ENCODE results near the gene ADRA1B. TPM values are rescaled to one million over a fixed set of nuclear protein-coding genes. Genes with fewer than 3 reads are reported as not detected.

ADRA1B gene
- total RNA-seq, 1 donor from 2014 or later = 0.74 TPM

GRCh38 chr5:159971931-159972461 is 55.7 kb downstream of the ADRA1B start:
- intact Hi-C loops (cut with DNase I) = no loop called here
- H3K36me3 ChIP-seq = no peaks in the 10 kb centered on the region
- DNase-seq (ENCODE audit: extremely low spot score in 2 of 2) = no peak
- H3K4me1 ChIP-seq = peaks cover 7% of the 10 kb centered on the region
- no peaks in the 10 kb centered on the region for H3K9me3 ChIP-seq
- H3K4me3 ChIP-seq = peak overlapping the region; percentile 15 to 37
- H3K27ac ChIP-seq = no peak overlapping the region
- H3K27me3 ChIP-seq = peaks cover 12% of the 10 kb centered on the region
- no peak for TF ChIP-seq CTCF (IDR thresholded peaks at IDR 0.05)
- no peak for TF ChIP-seq POLR2AphosphoS5 (IDR thresholded peaks at IDR 0.05; ENCODE audit: insufficient read depth in 1 of 2, low read depth in 1 of 2)
- TF ChIP-seq POLR2A (IDR thresholded peaks at IDR 0.05) = no peak

GRCh38 chr5:159972538-159973362 is 56.5 kb downstream of the ADRA1B start:
- TF ChIP-seq POLR2AphosphoS5 (IDR thresholded peaks at IDR 0.05; ENCODE audit: insufficient read depth in 1 of 2, low read depth in 1 of 2) (no peak), POLR2A (IDR thresholded peaks at IDR 0.05) (no peak), CTCF (IDR thresholded peaks at IDR 0.05) (no peak)
- peaks cover 12% of the 10 kb centered on the region for H3K27me3 ChIP-seq
- DNase-seq (ENCODE audit: extremely low spot score in 2 of 2) = peak in 1 of 2 donors; percentile 79
- intact Hi-C loops (cut with DNase I) = no loop called here
- H3K4me1 ChIP-seq = peaks cover 7% of the 10 kb centered on the region
- no peaks in the 10 kb centered on the region for H3K9me3 ChIP-seq
- no peak overlapping the region for H3K27ac ChIP-seq
- peak overlapping the region; percentile 15 to 37 for H3K4me3 ChIP-seq
- no peaks in the 10 kb centered on the region for H3K36me3 ChIP-seq

- intact Hi-C loops (cut with DNase I) = no loop called here
- Histone ChIP-seq H3K9me3 (no peaks in the 10 kb centered on the region), H3K36me3 (no peaks in the 10 kb centered on the region), H3K4me1 (peaks cover 7% of the 10 kb centered on the region), H3K4me3 (no peak overlapping the region), H3K27ac (no peak overlapping the region), H3K27me3 (peaks cover 12% of the 10 kb centered on the region)
- no peak for DNase-seq (ENCODE audit: extremely low spot score in 2 of 2)
- TF ChIP-seq CTCF (IDR thresholded peaks at IDR 0.05) = no peak
- no peak for TF ChIP-seq POLR2A (IDR thresholded peaks at IDR 0.05)
- TF ChIP-seq POLR2AphosphoS5 (IDR thresholded peaks at IDR 0.05; ENCODE audit: insufficient read depth in 1 of 2, low read depth in 1 of 2) = no peak
These were observed 59.3 kb downstream of the ADRA1B start for GRCh38 chr5:159975462-159976019.

- Histone ChIP-seq H3K27ac (no peak overlapping the region), H3K36me3 (no peaks in the 10 kb centered on the region), H3K27me3 (peaks cover 7% of the 10 kb centered on the region), H3K4me1 (peaks cover 7% of the 10 kb centered on the region), H3K9me3 (no peaks in the 10 kb centered on the region), H3K4me3 (no peak overlapping the region)
- no peak for DNase-seq (ENCODE audit: extremely low spot score in 2 of 2)
- TF ChIP-seq CTCF (IDR thresholded peaks at IDR 0.05) (no peak), POLR2A (IDR thresholded peaks at IDR 0.05) (no peak), POLR2AphosphoS5 (IDR thresholded peaks at IDR 0.05; ENCODE audit: insufficient read depth in 1 of 2, low read depth in 1 of 2) (no peak)
- intact Hi-C loops (cut with DNase I) = no loop called here
These were observed 60.6 kb downstream of the ADRA1B start for GRCh38 chr5:159976921-159977320.

- Histone ChIP-seq H3K27ac (no peak overlapping the region), H3K36me3 (no peaks in the 10 kb centered on the region), H3K4me3 (no peak overlapping the region), H3K27me3 (no peaks in the 10 kb centered on the region), H3K9me3 (no peaks in the 10 kb centered on the region), H3K4me1 (no peaks in the 10 kb centered on the region)
- TF ChIP-seq POLR2A (IDR thresholded peaks at IDR 0.05) = no peak
- no peak for TF ChIP-seq POLR2AphosphoS5 (IDR thresholded peaks at IDR 0.05; ENCODE audit: insufficient read depth in 1 of 2, low read depth in 1 of 2)
- TF ChIP-seq CTCF (IDR thresholded peaks at IDR 0.05) = no peak
- DNase-seq (ENCODE audit: extremely low spot score in 2 of 2) = no peak
- intact Hi-C loops (cut with DNase I) = no loop called here
These were observed 62.1 kb downstream of the ADRA1B start for GRCh38 chr5:159978358-159978757.

Data from vagina (tissue), 2 donors.